ENCODE measurements around the gene HECW1. TPM values are rescaled to one million over a fixed set of nuclear protein-coding genes. Genes with fewer than 3 reads are reported as not detected.
A peak's percentile ranks its signal among the peaks of the same experiment; 100 is the strongest.
"Not testable (repeated sequence)": the region's sequence is repeated elsewhere in the genome, so short reads cannot be mapped to it uniquely, and the experiment has no call there.

HECW1 gene
- total and polyA plus RNA-seq, 8 donors: 0.29 to 5.1 (median 3.2) TPM

GRCh38 chr7:43590862-43591557 is 478.6 kb downstream of the HECW1 start:
- H3K9me3 ChIP-seq: no peaks in the 10 kb centered on the region
- H3K4me1 ChIP-seq: peaks cover 0 to 53% of the 10 kb centered on the region in 2 donors
- no peak for TF ChIP-seq CTCF (IDR thresholded peaks at IDR 0.05)
- intact Hi-C loops (cut with DNase I): no loop called here
- H3K4me3 ChIP-seq: no peak overlapping the region
- DNase-seq (no peak), ATAC-seq (no peak)
- H3K27me3 ChIP-seq: no peaks in the 10 kb centered on the region
- peak overlapping the region in 1 of 2 donors; percentile 6 for H3K27ac ChIP-seq
- H3K36me3 ChIP-seq: peaks cover 0 to 3% of the 10 kb centered on the region in 2 donors

GRCh38 chr7:43591558-43592180 is 479.2 kb downstream of the HECW1 start:
- TF ChIP-seq CTCF (IDR thresholded peaks at IDR 0.05): no peak
- Histone ChIP-seq H3K36me3 (peaks cover 0 to 9% of the 10 kb centered on the region in 2 donors), H3K27ac (peak overlapping the region in 1 of 2 donors; percentile 48), H3K9me3 (no peaks in the 10 kb centered on the region), H3K4me3 (no peak overlapping the region), H3K27me3 (no peaks in the 10 kb centered on the region), H3K4me1 (peaks cover 0 to 47% of the 10 kb centered on the region in 2 donors)
- intact Hi-C loops (cut with DNase I): no loop called here
- ATAC-seq (peak; percentile 66), DNase-seq (no peak)

GRCh38 chr7:43592326-43592725 is 479.9 kb downstream of the HECW1 start:
- intact Hi-C loops (cut with DNase I): no loop called here
- H3K4me3 ChIP-seq: no peak overlapping the region
- H3K27ac ChIP-seq: peak overlapping the region in 1 of 2 donors; percentile 48
- no peaks in the 10 kb centered on the region for H3K9me3 ChIP-seq
- H3K4me1 ChIP-seq: peaks cover 0 to 43% of the 10 kb centered on the region in 2 donors
- peaks cover 0 to 16% of the 10 kb centered on the region in 2 donors for H3K36me3 ChIP-seq
- TF ChIP-seq CTCF (IDR thresholded peaks at IDR 0.05): no peak
- no peaks in the 10 kb centered on the region for H3K27me3 ChIP-seq
- DNase-seq (no peak), ATAC-seq (no peak)

GRCh38 chr7:43593010-43593409 is 480.6 kb downstream of the HECW1 start:
- no peaks in the 10 kb centered on the region for H3K9me3 ChIP-seq
- H3K36me3 ChIP-seq: peaks cover 0 to 23% of the 10 kb centered on the region in 2 donors
- no peaks in the 10 kb centered on the region for H3K27me3 ChIP-seq
- no peak overlapping the region for H3K4me3 ChIP-seq
- intact Hi-C loops (cut with DNase I): no loop called here
- H3K4me1 ChIP-seq: peaks cover 0 to 39% of the 10 kb centered on the region in 2 donors
- no peak overlapping the region for H3K27ac ChIP-seq
- no peak for ATAC-seq
- no peak for DNase-seq
- no peak for TF ChIP-seq CTCF (IDR thresholded peaks at IDR 0.05)

- H3K27me3 ChIP-seq: no peaks in the 10 kb centered on the region
- no peaks in the 10 kb centered on the region for H3K9me3 ChIP-seq
- DNase-seq (no peak), ATAC-seq (no peak)
- H3K4me1 ChIP-seq: peaks cover 0 to 32% of the 10 kb centered on the region in 2 donors
- H3K27ac ChIP-seq: no peak overlapping the region
- peaks cover 0 to 33% of the 10 kb centered on the region in 2 donors for H3K36me3 ChIP-seq
- intact Hi-C loops (cut with DNase I): no loop called here
- no peak for TF ChIP-seq CTCF (IDR thresholded peaks at IDR 0.05)
- H3K4me3 ChIP-seq: no peak overlapping the region
Measured at GRCh38 chr7:43594020-43594419, 481.6 kb downstream of the HECW1 start.

GRCh38 chr7:43596426-43596825 is 484.0 kb downstream of the HECW1 start:
- ATAC-seq; H3K27ac ChIP-seq; H3K27me3 ChIP-seq; H3K9me3 ChIP-seq; intact Hi-C loops (cut with DNase I); H3K4me3 ChIP-seq; DNase-seq: not testable (repeated sequence)
- peaks cover 0 to 49% of the 10 kb centered on the region in 2 donors for H3K36me3 ChIP-seq
- H3K4me1 ChIP-seq: peaks cover 0 to 12% of the 10 kb centered on the region in 2 donors

Data from left lung (tissue), 10 donors.